Liver (tissue), 9 donors: ENCODE results near the gene ZNF618. TPM values are rescaled to one million over a fixed set of nuclear protein-coding genes. Genes with fewer than 3 reads are reported as not detected.

ENCODE experiments used
- DNase-seq: peaks from one replicate; pipeline ENCODE4 v3.0.0-alpha.2; 2017; ENCODE audit warnings: low spot score
- H3K27ac ChIP-seq, 2 donors: one replicate each; pipeline ENCODE4 v1.7.0; 2013; ENCODE audit warnings: inconsistent platforms in 2 of 2, low read length in 2 of 2, control low read depth in 1 of 2, low read depth in 1 of 2, mild to moderate bottlenecking in 1 of 2
- H3K27me3 ChIP-seq, 4 donors: one replicate each; pipeline versions ENCODE4 v1.6.1 to v1.7.0; 2013; ENCODE audit warnings: low read length in 3 of 4, inconsistent platforms in 1 of 4, mild to moderate bottlenecking in 1 of 4, moderate library complexity in 1 of 4; ENCODE audit not compliant: control insufficient read depth in 4 of 4, insufficient read depth in 4 of 4
- H3K36me3 ChIP-seq, 4 donors: one replicate each; pipeline versions ENCODE4 v1.6.1 to v1.7.0; 2013; ENCODE audit warnings: low read length in 3 of 4, mild to moderate bottlenecking in 3 of 4, low read depth in 1 of 4, moderate library complexity in 1 of 4; ENCODE audit not compliant: control insufficient read depth in 4 of 4, insufficient read depth in 3 of 4
- H3K4me1 ChIP-seq, 4 donors: one replicate each; pipeline versions ENCODE4 v1.6.1 to v1.7.0; 2013; ENCODE audit warnings: low read length in 3 of 4, mild to moderate bottlenecking in 3 of 4, moderate library complexity in 1 of 4; ENCODE audit not compliant: control insufficient read depth in 4 of 4, insufficient read depth in 4 of 4
- H3K4me3 ChIP-seq, 3 donors: one replicate each; pipeline versions ENCODE4 v1.6.1 to v1.7.0; 2013; ENCODE audit warnings: low read length in 3 of 3, control low read depth in 1 of 3, low read depth in 1 of 3, mild to moderate bottlenecking in 1 of 3
- H3K9ac ChIP-seq, 2 donors: one replicate each; pipeline ENCODE4 v1.7.0; 2013; ENCODE audit warnings: low read length in 2 of 2, mild to moderate bottlenecking in 2 of 2, moderate library complexity in 2 of 2, control low read depth in 1 of 2, low read depth in 1 of 2
- H3K9me3 ChIP-seq, 4 donors: one replicate each; pipeline versions ENCODE4 v1.6.1 to v1.7.0; 2013; ENCODE audit warnings: low read length in 3 of 4; ENCODE audit not compliant: control insufficient read depth in 4 of 4
- ATF3 ChIP-seq: IDR thresholded peaks from 2 replicates; pipeline ENCODE4 v1.6.1; 2016; ENCODE audit warnings: antibody characterized with exemption
- CTCF ChIP-seq: fragments of 150-350 bp; IDR thresholded peaks from 2 replicates; pipeline ENCODE4 v1.5.1; 2017; ENCODE audit warnings: improper control_type of control experiment, low read depth, low read length; ENCODE audit not compliant: missing input control
- EGR1 ChIP-seq, 2 donors: IDR thresholded peaks; 2 replicates each; pipeline ENCODE4 v1.6.1; 2016 to 2018; ENCODE audit warnings: antibody characterized with exemption in 2 of 2, low read depth in 2 of 2
- FOXA1 ChIP-seq: IDR thresholded peaks from 2 replicates; pipeline ENCODE4 v1.6.1; 2016; ENCODE audit warnings: antibody characterized with exemption
- FOXA2 ChIP-seq: IDR thresholded peaks from 2 replicates; pipeline ENCODE4 v1.6.1; 2016; ENCODE audit warnings: antibody characterized with exemption
- HNF4A ChIP-seq, 2 donors: conservative IDR thresholded peaks; 2 replicates each; pipeline ENCODE4 v1.6.1; 2016; ENCODE audit warnings: antibody characterized with exemption in 2 of 2, mild to moderate bottlenecking in 2 of 2
- HNF4G ChIP-seq: IDR thresholded peaks from 2 replicates; pipeline ENCODE4 v1.6.1; 2016; ENCODE audit warnings: antibody characterized with exemption
- JUND ChIP-seq, 2 donors: IDR thresholded peaks; 2 replicates each; pipeline ENCODE4 v1.6.1; 2016; ENCODE audit warnings: antibody characterized with exemption in 2 of 2
- MAX ChIP-seq: IDR thresholded peaks from 2 replicates; pipeline ENCODE4 v1.6.1; 2016; ENCODE audit warnings: antibody characterized with exemption
- NR2F2 ChIP-seq: IDR thresholded peaks from 2 replicates; pipeline ENCODE4 v1.6.1; 2016; ENCODE audit warnings: antibody characterized with exemption
- RAD21 ChIP-seq, 2 donors: IDR thresholded peaks; 2 replicates each; pipeline ENCODE4 v1.6.1; 2016; ENCODE audit warnings: antibody characterized with exemption in 2 of 2, mild to moderate bottlenecking in 2 of 2
- REST ChIP-seq: IDR thresholded peaks from 2 replicates; pipeline ENCODE4 v1.6.1; 2016; ENCODE audit warnings: antibody characterized with exemption, mild to moderate bottlenecking
- RXRA ChIP-seq, 2 donors: IDR thresholded peaks; 2 replicates each; pipeline ENCODE4 v1.6.1; 2017 to 2018; ENCODE audit warnings: antibody characterized with exemption in 2 of 2, mild to moderate bottlenecking in 1 of 2
- SP1 ChIP-seq: IDR thresholded peaks from 2 replicates; pipeline ENCODE4 v1.6.1; 2018; ENCODE audit warnings: antibody characterized with exemption, mild to moderate bottlenecking
- TAF1 ChIP-seq: conservative IDR thresholded peaks from 2 replicates; pipeline ENCODE4 v1.6.1; 2016; ENCODE audit warnings: antibody characterized with exemption, mild to moderate bottlenecking
- YY1 ChIP-seq: IDR thresholded peaks from 2 replicates; pipeline ENCODE4 v1.6.1; 2016; ENCODE audit warnings: antibody characterized with exemption, mild to moderate bottlenecking
- ZBTB33 ChIP-seq: IDR thresholded peaks from 2 replicates; pipeline ENCODE4 v1.6.1; 2016; ENCODE audit warnings: antibody characterized with exemption
- WGBS: extraction: QIAGEN DNeasy Blood & Tissue Kit; methylation state at CpG from one replicate; pipeline ENCODE4 v1.1.7; 2013; 5-methylcytosine and 5-hydroxymethylcytosine counted together
- polyA plus RNA-seq, 2 donors: library from polyadenylated mRNA; stranded (reverse) in 1 of 2; unstranded in 1 of 2; fragments of 200-250 nt in 1 of 2; fragments of >200 nt in 1 of 2; fragmentation: Nextera tagmentation in 1 of 2; extraction: Ambion mirVana in 1 of 2; gene quantifications; one replicate each; pipeline versions ENCODE4 v1.2.1 to v1.2.3, GENCODE V29; 2013 to 2015
- total RNA-seq, 2 donors: library from RNA; depleted of rRNA; stranded (reverse); fragments of >200 nt; gene quantifications; one replicate each; pipeline ENCODE4 v1.2.3, GENCODE V29; 2014
- donor health status: healthy.
- donor health status: healthy.
- donor health status: healthy.
- donor health status: healthy.
- donor health status: healthy.

ZNF618 gene
- total and polyA plus RNA-seq, 4 donors, result 2.2 to 6.5 (median 3.7) TPM

DNA sequence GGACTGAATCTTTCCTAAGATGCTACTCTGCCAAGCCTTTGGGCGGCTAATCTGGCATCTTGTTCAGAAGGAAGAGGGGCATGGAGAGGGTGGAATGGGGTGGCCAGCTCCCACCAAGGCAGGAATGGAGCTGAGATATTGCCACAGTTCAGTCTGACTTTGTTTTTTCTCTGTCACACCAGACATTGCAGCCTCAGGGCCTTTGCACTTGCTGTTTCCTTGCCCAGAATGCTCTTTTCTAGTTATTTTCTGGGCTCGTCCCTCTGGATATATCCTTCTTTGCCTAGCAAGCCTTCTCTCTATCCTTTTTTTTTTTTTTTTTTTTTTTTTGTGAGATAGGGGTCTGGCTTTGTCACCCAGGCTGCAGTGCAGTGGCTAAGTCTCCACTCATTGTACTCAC lies 40.8 kb downstream of the ZNF618 start:
- Histone ChIP-seq H3K4me1 (peaks cover 4 to 21% (median 8%) of the 10 kb centered on the region in 4 donors), H3K9me3 (no peaks in the 10 kb centered on the region), H3K36me3 (peaks cover 0 to 5% (median 0%) of the 10 kb centered on the region in 4 donors), H3K27ac (no peak overlapping the region), H3K27me3 (no peaks in the 10 kb centered on the region), H3K4me3 (no peak overlapping the region), H3K9ac (no peak overlapping the region)
- DNase-seq, result no peak
- 97% methylated on average over 2 of the region's 2 CpGs for WGBS
- TF ChIP-seq YY1, result no peak
- TF ChIP-seq REST, result no peak
- no peak for TF ChIP-seq RAD21 (IDR thresholded peaks at IDR 0.05)
- TF ChIP-seq CTCF, result no peak
- TF ChIP-seq RXRA (IDR thresholded peaks at IDR 0.05), result no peak
- TF ChIP-seq FOXA1, result no peak
- TF ChIP-seq NR2F2, result no peak
- TF ChIP-seq TAF1, result no peak
- TF ChIP-seq FOXA2, result no peak
- TF ChIP-seq ATF3, result no peak
- no peak for TF ChIP-seq MAX
- TF ChIP-seq SP1, result no peak
- no peak for TF ChIP-seq ZBTB33
- no peak for TF ChIP-seq HNF4G
- TF ChIP-seq HNF4A (conservative IDR thresholded peaks at IDR 0.05), result no peak
- no peak for TF ChIP-seq JUND (IDR thresholded peaks at IDR 0.05)

DNA sequence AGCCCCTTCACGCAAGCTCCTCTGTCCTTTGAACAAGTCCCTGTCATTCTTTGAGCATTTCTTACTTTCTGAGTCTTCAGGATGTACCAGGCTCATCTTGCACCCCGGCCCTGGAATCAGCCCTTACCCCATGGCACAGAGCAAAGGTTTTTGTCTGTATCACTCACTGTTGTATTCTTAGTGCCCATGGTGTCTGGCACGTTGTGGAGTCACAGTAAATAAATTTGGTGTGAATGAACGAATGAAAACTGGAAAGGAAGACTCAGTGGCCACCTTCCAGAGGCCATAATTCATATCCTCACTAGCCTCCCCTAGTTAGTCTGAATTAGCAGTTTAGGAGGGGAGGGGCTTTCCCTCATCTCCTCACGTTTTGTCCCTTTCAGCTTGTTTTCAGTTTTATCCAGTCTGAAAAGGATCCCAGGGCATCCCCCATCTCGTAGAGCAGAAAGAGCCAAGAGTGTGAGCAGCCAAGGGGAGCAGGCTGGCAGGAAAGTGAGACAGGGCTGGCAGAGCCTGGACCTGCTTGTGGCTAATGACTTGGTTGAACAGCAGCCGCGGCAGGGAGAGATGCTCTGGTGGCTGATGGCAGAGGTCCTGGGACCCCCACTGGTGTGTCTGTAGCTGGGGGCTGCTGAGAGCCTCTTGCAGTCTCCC lies 42.7 kb downstream of the ZNF618 start:
- DNase-seq, result no peak
- TF ChIP-seq HNF4A (conservative IDR thresholded peaks at IDR 0.05), result no peak
- TF ChIP-seq MAX, result no peak
- TF ChIP-seq NR2F2, result no peak
- no peak for TF ChIP-seq EGR1 (IDR thresholded peaks at IDR 0.05; ENCODE audit: low read depth in 2 of 2)
- no peak for TF ChIP-seq HNF4G
- TF ChIP-seq FOXA2, result no peak
- TF ChIP-seq REST, result no peak
- TF ChIP-seq RAD21 (IDR thresholded peaks at IDR 0.05), result no peak
- no peak for TF ChIP-seq TAF1
- TF ChIP-seq ZBTB33, result no peak
- TF ChIP-seq RXRA (IDR thresholded peaks at IDR 0.05), result no peak
- Histone ChIP-seq H3K9me3 (no peaks in the 10 kb centered on the region), H3K4me3 (no peak overlapping the region), H3K9ac (no peak overlapping the region), H3K4me1 (peaks cover 0 to 6% (median 5%) of the 10 kb centered on the region in 4 donors), H3K27me3 (no peaks in the 10 kb centered on the region), H3K36me3 (peaks cover 0 to 5% (median 0%) of the 10 kb centered on the region in 4 donors), H3K27ac (no peak overlapping the region)
- 88% methylated on average over 8 of the region's 8 CpGs for WGBS
